Hematopoietic multipotent progenitor cell treated with erythropoietin and hydrocortisone succinate and interleukin-3 and kit ligand, for 15 days (in vitro differentiated cells): ENCODE data around the gene SEC22C.

Experiments
- DNase-seq: peaks from one replicate; pipeline ENCODE4 v3.0.0-alpha.2; 2015; ENCODE audit warnings: low spot score

SEC22C gene

GRCh38 chr3:42535981-42536784 is 45.6 kb downstream of the SEC22C start:
- DNase-seq = no peak

- DNase-seq = no peak
Observed at GRCh38 chr3:42533161-42533897, 48.4 kb downstream of the SEC22C start.

- no peak for DNase-seq
Observed at GRCh38 chr3:42532229-42532628, 49.5 kb downstream of the SEC22C start.

GRCh38 chr3:42531470-42531869 is 50.3 kb downstream of the SEC22C start:
- DNase-seq = no peak

- DNase-seq = no peak
Observed at GRCh38 chr3:42530073-42530472, 51.7 kb downstream of the SEC22C start.

GRCh38 chr3:42529468-42529867 is 52.3 kb downstream of the SEC22C start:
- no peak for DNase-seq

- DNase-seq = no peak
Observed at GRCh38 chr3:42527368-42527917, 54.3 kb downstream of the SEC22C start.

GRCh38 chr3:42526616-42527367 is 55.0 kb downstream of the SEC22C start:
- no peak for DNase-seq

- DNase-seq = no peak
Observed at GRCh38 chr3:42525736-42526345, 55.9 kb downstream of the SEC22C start.

GRCh38 chr3:42525212-42525611 is 56.6 kb downstream of the SEC22C start:
- DNase-seq = no peak

- no peak for DNase-seq
Observed at GRCh38 chr3:42524751-42525150, 57.0 kb downstream of the SEC22C start.

GRCh38 chr3:42520906-42521305 is 60.9 kb downstream of the SEC22C start:
- no peak for DNase-seq

GRCh38 chr3:42520336-42520735 is 61.4 kb downstream of the SEC22C start:
- no peak for DNase-seq

- no peak for DNase-seq
Observed at GRCh38 chr3:42519568-42519962, 62.2 kb downstream of the SEC22C start.

- DNase-seq = no peak
Observed at GRCh38 chr3:42518800-42519567, 62.8 kb downstream of the SEC22C start.

- DNase-seq = no peak
Observed at GRCh38 chr3:42517117-42517516, 64.7 kb downstream of the SEC22C start.

GRCh38 chr3:42516443-42516842 is 65.3 kb downstream of the SEC22C start:
- DNase-seq = no peak

- no peak for DNase-seq
Observed at GRCh38 chr3:42515976-42516375, 65.8 kb downstream of the SEC22C start.

GRCh38 chr3:42515391-42515916 is 66.3 kb downstream of the SEC22C start:
- no peak for DNase-seq

GRCh38 chr3:42514876-42515275 is 66.9 kb downstream of the SEC22C start:
- no peak for DNase-seq

- no peak for DNase-seq
Observed at GRCh38 chr3:42513521-42513920, 68.2 kb downstream of the SEC22C start.
